GM18909 (cell line): ENCODE measurements around the gene PCDHGA10.
"Not testable (repeated sequence)": the region's sequence is repeated elsewhere in the genome, so short reads cannot be mapped to it uniquely, and the experiment has no call there.

Source experiments
- ATAC-seq: cut with Tn5 transposase; IDR thresholded peaks from one replicate; pipeline ENCODE4 v1.9.1; 2021; ENCODE audit warnings: mild to moderate bottlenecking; ENCODE audit not compliant: unreplicated experiment, poor library complexity

PCDHGA10 gene

DNA sequence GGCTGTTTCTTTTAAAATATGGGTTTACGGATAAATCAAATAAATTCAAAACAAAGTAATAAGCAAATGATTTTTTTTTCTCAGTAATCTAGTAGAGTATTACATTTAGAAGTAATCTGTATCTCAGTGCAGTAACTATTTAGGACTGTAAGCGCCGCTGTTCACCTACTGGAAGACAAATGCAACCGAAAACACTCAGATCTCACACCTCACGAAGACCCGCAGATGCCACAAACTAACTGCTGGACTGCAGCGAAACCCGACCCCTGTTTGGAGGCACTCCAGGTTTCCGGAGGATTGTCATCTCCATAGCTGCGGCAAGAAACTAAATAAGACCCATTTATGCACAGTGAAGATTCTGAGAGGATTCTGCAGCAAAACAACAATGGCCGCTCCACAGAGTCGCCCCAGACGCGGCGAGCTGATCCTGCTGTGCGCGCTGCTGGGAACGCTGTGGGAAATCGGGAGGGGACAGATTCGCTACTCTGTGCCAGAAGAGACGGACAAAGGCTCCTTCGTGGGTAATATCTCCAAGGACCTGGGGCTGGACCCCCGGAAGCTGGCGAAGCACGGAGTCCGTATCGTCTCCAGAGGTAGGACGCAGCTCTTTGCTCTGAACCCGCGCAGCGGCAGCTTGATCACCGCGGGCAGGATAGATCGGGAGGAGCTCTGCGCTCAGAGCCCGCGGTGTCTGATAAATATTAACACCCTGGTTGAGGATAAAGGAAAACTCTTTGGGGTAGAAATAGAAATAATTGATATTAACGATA is 20.2 kb upstream of the PCDHGA10 start, which contains the start of gene PCDHGA8:
TSS of gene PCDHGA8 (plus strand) at position 205 of the 770 bp plus-strand sequence. CDS start at position 386, 181 bp downstream.
- no peak for ATAC-seq

- ATAC-seq = no peak
Observed at GRCh38 chr5:141393267-141393666, 19.5 kb upstream of the PCDHGA10 start.

GRCh38 chr5:141394401-141395187 is 18.2 kb upstream of the PCDHGA10 start:
- not testable (repeated sequence) for ATAC-seq

DNA sequence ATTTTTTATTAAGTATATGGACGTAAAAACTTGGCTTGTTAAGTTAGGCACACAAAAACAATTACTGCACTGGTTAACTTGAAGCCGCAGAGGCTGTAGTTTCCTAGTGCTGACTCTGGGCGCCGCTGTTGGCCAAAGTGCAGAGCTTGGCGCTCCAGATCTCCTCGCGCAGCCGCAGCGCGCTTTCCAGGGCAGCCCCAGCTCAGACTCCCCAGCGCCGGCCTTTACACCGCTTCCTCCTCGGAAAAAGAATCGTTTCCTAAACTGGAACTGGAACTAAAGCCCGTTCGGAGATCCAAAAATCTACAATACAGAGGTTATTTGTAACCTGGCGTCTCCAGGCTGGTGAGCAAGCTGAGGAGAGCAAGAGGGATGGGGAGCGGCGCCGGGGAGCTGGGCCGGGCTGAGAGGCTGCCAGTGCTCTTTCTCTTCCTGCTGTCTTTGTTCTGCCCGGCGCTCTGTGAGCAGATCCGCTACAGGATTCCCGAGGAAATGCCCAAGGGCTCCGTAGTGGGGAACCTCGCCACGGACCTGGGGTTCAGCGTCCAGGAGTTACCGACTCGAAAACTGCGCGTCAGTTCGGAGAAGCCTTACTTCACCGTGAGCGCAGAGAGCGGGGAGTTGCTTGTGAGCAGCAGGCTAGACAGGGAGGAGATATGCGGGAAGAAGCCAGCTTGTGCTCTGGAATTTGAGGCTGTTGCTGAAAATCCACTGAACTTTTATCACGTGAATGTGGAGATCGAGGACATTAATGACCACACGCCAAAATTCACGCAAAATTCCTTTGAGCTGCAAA is 14.8 kb upstream of the PCDHGA10 start, which contains the start of gene PCDHGB5:
TSS of gene PCDHGB5 (plus strand) at position 192 of the 796 bp plus-strand sequence. CDS start at position 373, 181 bp downstream.
- peak; percentile 85 for ATAC-seq

DNA sequence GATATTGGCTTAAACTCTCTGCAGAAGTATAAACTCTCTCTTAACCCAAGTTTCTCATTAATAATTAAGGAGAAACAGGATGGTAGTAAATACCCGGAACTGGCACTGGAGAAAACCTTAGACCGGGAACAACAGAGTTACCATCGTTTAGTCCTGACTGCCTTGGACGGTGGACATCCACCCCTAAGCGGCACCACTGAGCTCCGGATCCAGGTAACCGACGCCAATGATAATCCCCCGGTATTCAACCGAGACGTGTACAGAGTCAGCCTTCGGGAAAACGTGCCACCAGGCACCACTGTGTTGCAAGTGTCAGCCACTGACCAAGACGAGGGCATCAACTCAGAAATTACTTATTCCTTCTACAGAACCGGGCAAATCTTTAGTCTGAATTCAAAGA is 14.2 kb upstream of the PCDHGA10 start:
- no peak for ATAC-seq

DNA sequence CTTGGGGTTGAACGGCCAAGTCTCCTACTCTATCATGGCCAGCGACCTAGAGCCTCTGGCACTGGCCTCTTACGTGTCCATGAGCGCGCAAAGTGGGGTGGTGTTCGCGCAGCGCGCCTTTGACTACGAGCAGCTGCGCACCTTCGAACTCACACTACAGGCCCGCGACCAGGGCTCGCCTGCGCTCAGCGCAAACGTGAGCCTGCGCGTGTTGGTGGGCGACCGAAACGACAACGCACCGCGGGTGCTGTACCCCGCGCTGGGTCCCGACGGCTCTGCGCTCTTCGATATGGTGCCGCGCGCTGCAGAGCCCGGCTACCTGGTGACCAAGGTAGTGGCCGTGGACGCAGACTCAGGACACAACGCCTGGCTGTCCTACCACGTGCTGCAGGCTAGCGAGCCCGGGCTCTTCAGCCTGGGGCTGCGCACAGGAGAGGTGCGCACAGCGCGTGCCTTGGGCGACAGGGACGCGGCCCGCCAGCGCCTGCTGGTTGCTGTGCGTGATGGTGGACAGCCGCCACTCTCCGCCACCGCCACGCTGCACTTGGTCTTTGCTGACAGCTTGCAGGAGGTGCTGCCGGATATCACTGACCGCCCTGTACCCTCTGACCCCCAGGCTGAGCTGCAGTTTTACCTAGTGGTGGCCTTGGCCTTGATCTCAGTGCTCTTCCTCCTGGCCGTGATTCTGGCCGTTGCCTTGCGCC is 13.1 kb upstream of the PCDHGA10 start:
- no peak for ATAC-seq

GRCh38 chr5:141402553-141403243 is 10.1 kb upstream of the PCDHGA10 start, which contains the start of gene PCDHGA9:
PCDHGA9 (plus strand) TSS chr5:141402778; CDS start chr5:141402953, 175 bp downstream.
- ATAC-seq = no peak

GRCh38 chr5:141403387-141403786 is 9.4 kb upstream of the PCDHGA10 start:
- ATAC-seq = no peak

GRCh38 chr5:141407790-141408505 is 4.8 kb upstream of the PCDHGA10 start, which contains the start of gene PCDHGB6:
PCDHGB6 (plus strand) TSS chr5:141408021; CDS start chr5:141408203, 182 bp downstream.
- ATAC-seq = peak; percentile 70

- no peak for ATAC-seq
Observed at GRCh38 chr5:141409598-141410306, 3.0 kb upstream of the PCDHGA10 start.

GRCh38 chr5:141411575-141411974 is 1.2 kb upstream of the PCDHGA10 start:
- ATAC-seq = no peak

DNA sequence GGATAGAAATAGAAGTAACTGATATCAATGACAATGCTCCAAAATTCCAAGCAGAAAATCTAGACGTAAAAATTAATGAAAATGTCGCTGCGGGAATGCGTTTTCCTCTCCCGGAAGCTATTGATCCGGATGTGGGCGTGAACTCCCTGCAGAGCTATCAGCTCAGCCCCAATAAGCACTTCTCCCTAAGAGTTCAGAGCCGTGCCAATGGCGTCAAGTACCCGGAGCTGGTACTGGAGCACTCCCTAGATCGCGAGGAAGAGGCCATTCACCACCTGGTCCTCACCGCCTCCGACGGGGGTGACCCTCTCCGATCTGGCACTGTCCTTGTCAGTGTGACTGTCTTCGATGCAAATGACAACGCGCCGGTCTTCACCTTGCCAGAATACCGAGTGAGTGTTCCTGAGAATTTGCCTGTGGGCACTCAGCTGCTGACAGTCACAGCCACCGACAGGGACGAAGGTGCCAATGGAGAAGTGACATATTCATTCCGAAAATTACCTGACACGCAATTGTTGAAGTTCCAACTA is 818 bp downstream of the PCDHGA10 start:
- ATAC-seq = no peak

DNA sequence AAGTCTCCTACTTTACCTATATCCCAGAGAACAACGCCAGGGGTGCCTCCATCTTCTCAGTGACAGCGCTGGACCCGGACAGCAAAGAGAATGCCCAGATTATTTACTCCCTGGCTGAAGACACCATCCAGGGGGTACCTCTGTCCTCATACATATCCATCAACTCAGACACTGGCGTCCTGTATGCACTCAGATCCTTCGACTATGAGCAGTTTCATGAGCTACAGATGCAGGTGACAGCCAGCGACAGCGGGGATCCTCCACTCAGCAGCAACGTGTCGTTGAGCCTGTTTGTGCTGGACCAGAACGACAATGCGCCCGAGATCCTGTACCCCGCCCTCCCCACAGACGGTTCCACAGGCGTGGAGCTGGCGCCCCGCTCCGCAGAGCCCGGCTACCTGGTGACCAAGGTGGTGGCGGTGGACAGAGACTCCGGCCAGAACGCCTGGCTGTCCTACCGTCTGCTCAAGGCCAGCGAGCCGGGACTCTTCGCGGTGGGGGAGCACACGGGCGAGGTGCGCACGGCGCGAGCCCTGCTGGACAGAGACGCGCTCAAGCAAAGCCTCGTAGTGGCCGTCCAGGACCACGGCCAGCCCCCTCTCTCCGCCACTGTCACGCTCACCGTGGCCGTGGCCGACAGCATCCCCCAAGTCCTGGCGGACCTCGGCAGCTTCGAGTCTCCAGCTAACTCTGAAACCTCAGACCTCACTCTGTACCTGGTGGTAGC is 1.9 kb downstream of the PCDHGA10 start:
- ATAC-seq = not testable (repeated sequence)

DNA sequence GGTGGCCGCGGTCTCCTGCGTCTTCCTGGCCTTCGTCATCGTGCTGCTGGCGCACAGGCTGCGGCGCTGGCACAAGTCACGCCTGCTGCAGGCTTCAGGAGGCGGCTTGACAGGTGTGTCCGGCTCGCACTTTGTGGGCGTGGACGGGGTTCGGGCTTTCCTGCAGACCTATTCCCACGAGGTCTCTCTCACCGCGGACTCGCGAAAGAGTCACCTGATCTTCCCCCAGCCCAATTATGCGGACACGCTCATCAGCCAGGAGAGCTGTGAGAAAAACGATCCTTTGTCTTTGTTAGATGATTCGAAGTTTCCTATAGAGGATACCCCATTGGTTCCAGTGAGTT is 2.5 kb downstream of the PCDHGA10 start:
- not testable (repeated sequence) for ATAC-seq

GRCh38 chr5:141417494-141418172 is 4.8 kb downstream of the PCDHGA10 start, which contains the start of gene PCDHGB7:
PCDHGB7 (plus strand) TSS chr5:141417677; CDS start chr5:141417860, 183 bp downstream.
- peak; percentile 85 for ATAC-seq
